RCC 7860 (cell line): ENCODE measurements around the gene NDUFA13.

Experiments used
- DNase-seq: peaks from one replicate; pipeline ENCODE4 v3.0.0-alpha.2; 2015; ENCODE audit warnings: low spot score
- FAIRE-seq: peaks from 2 replicates; lab custom pipeline; 2012; peaks lifted over from hg19 to GRCh38; lab: Jason Lieb, UNC

The NDUFA13 gene

GRCh38 chr19:19488875-19489690 is 26.9 kb upstream of the NDUFA13 start:
- DNase-seq (peak; percentile 84), FAIRE-seq (peak; percentile 58)

GRCh38 chr19:19489804-19490204 is 26.2 kb upstream of the NDUFA13 start:
- FAIRE-seq (no peak), DNase-seq (no peak)

GRCh38 chr19:19490214-19490968 is 25.6 kb upstream of the NDUFA13 start:
- FAIRE-seq (peak; percentile 63), DNase-seq (peak; percentile 58)

- FAIRE-seq: no peak
- no peak for DNase-seq
Observed at GRCh38 chr19:19491321-19492025, 24.6 kb upstream of the NDUFA13 start.

- DNase-seq (no peak), FAIRE-seq (no peak)
Observed at GRCh38 chr19:19492026-19492610, 23.9 kb upstream of the NDUFA13 start.

GRCh38 chr19:19493841-19494546 is 22.0 kb upstream of the NDUFA13 start:
- DNase-seq (no peak), FAIRE-seq (no peak)

- FAIRE-seq: no peak
- no peak for DNase-seq
Observed at GRCh38 chr19:19495614-19496603, 20.1 kb upstream of the NDUFA13 start.

GRCh38 chr19:19498255-19498991 is 17.6 kb upstream of the NDUFA13 start:
- DNase-seq: no peak
- FAIRE-seq: no peak

- FAIRE-seq: no peak
Observed at GRCh38 chr19:19499272-19499995, 16.6 kb upstream of the NDUFA13 start.

GRCh38 chr19:19500975-19501644 is 14.9 kb upstream of the NDUFA13 start:
- FAIRE-seq (no peak), DNase-seq (no peak)

More at GRCh38 chr19:19499272-19499995, 16.6 kb upstream of the NDUFA13 start:
- DNase-seq: no peak

GRCh38 chr19:19501798-19502197 is 14.2 kb upstream of the NDUFA13 start:
- FAIRE-seq: no peak
- no peak for DNase-seq

- no peak for DNase-seq
- FAIRE-seq: no peak
Observed at GRCh38 chr19:19502281-19502680, 13.7 kb upstream of the NDUFA13 start.

- no peak for FAIRE-seq
- no peak for DNase-seq
Observed at GRCh38 chr19:19502808-19503602, 13.0 kb upstream of the NDUFA13 start.

- DNase-seq (no peak), FAIRE-seq (no peak)
Observed at GRCh38 chr19:19504754-19505668, 11.0 kb upstream of the NDUFA13 start.

GRCh38 chr19:19505669-19506326 is 10.2 kb upstream of the NDUFA13 start:
- FAIRE-seq: no peak
- DNase-seq: no peak
